ENCODE data around the gene MYO19. TPM values are rescaled to one million over a fixed set of nuclear protein-coding genes. Genes with fewer than 3 reads are reported as not detected.

Gene MYO19
- polyA plus RNA-seq, 1 experiment = 23.1 TPM

DNA sequence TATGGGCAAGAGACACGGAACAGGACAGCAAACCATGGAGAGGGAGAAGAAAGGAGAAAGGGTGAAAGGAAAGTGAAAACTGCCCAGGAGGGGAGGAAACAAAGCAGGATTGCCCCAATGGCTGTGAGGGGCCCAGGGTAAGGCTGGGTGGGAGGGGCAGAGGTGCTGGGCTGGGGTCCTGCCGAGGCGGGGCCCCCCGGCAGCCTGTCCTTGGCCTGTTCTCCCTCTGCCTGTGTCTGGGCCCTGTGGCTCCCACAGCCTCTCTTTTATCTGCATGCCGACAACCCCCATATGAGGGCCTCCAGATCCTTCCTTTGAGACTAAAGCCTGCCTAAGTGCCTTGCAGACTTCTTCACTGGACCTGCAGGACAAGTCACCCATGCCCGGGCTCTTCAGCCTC is 32.7 kb downstream of the MYO19 start:
- no peaks in the 10 kb centered on the region for H3K9me3 ChIP-seq (ENCODE audit: control insufficient read depth, insufficient read depth, low read length)
- no peak overlapping the region for H3K27ac ChIP-seq (ENCODE audit: low read depth, low read length)
- no peak overlapping the region for H3K4me3 ChIP-seq (ENCODE audit: low read depth, low read length)
- TF ChIP-seq, protein P1, sequence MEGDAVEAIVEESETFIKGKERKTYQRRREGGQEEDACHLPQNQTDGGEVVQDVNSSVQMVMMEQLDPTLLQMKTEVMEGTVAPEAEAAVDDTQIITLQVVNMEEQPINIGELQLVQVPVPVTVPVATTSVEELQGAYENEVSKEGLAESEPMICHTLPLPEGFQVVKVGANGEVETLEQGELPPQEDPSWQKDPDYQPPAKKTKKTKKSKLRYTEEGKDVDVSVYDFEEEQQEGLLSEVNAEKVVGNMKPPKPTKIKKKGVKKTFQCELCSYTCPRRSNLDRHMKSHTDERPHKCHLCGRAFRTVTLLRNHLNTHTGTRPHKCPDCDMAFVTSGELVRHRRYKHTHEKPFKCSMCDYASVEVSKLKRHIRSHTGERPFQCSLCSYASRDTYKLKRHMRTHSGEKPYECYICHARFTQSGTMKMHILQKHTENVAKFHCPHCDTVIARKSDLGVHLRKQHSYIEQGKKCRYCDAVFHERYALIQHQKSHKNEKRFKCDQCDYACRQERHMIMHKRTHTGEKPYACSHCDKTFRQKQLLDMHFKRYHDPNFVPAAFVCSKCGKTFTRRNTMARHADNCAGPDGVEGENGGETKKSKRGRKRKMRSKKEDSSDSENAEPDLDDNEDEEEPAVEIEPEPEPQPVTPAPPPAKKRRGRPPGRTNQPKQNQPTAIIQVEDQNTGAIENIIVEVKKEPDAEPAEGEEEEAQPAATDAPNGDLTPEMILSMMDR (IDR thresholded peaks at IDR 0.05; ENCODE audit: low read depth, low read length) = no peak
- no peaks in the 10 kb centered on the region for H3K27me3 ChIP-seq (ENCODE audit: control insufficient read depth, insufficient read depth, low read length)
- no peak for DNase-seq (ENCODE audit: low read depth, low spot score)
- ChIA-PET CTCF (no interaction called here), POLR2A (no interaction called here)

DNA sequence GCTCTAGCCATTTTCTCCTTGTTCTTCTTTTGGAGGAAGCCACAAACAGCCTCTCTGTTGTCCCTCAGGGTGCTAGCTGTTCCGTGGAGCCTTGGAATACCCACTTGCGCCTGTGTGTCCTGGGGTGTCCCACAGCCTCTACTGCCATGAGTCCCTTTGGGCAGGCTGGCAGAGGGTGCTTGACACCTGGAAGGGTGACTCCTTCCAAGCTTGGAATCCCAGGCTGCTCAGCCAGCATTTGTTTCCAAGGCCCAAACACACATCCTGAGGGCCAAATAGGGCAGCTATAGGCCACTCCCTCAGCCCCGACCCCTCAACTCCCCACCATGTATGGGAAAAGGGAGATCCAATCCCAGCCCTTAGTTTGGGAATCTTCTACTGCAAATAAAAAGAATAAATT is 33.3 kb downstream of the MYO19 start:
- ChIA-PET CTCF (no interaction called here), POLR2A (no interaction called here)
- no peaks in the 10 kb centered on the region for H3K27me3 ChIP-seq (ENCODE audit: control insufficient read depth, insufficient read depth, low read length)
- no peak overlapping the region for H3K4me3 ChIP-seq (ENCODE audit: low read depth, low read length)
- TF ChIP-seq, protein P1 (IDR thresholded peaks at IDR 0.05; ENCODE audit: low read depth, low read length) = no peak
- DNase-seq (ENCODE audit: low read depth, low spot score) = no peak
- no peaks in the 10 kb centered on the region for H3K9me3 ChIP-seq (ENCODE audit: control insufficient read depth, insufficient read depth, low read length)
- H3K27ac ChIP-seq (ENCODE audit: low read depth, low read length) = no peak overlapping the region

DNA sequence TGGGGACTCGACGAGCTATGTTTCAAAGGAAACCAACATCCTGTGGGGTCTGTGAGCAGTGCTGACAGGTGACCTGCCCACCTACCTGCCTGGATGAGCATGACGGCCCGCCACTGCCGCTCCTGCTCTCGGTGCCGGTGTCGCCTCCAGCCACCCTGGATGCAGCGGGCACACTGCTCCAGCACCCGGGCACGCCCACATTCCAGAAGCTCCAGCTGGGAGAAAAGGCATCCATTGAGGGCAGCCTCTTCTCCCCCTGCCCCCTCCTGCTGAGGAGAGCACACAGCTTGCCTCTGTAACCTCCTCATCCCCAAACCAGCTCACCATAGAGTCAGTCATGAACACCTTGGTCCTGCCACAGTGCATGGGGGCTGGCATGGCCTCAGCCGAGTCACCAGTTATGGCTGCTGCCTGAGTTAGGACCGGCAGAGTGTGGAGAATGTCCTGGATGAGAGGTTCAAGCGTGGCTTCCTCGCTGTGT is 33.9 kb downstream of the MYO19 start:
- Histone ChIP-seq H3K4me3 (ENCODE audit: low read depth, low read length) (no peak overlapping the region), H3K9me3 (ENCODE audit: control insufficient read depth, insufficient read depth, low read length) (no peaks in the 10 kb centered on the region), H3K27ac (ENCODE audit: low read depth, low read length) (no peak overlapping the region), H3K27me3 (ENCODE audit: control insufficient read depth, insufficient read depth, low read length) (no peaks in the 10 kb centered on the region)
- DNase-seq (ENCODE audit: low read depth, low spot score) = no peak
- ChIA-PET POLR2A (no interaction called here), CTCF (no interaction called here)
- TF ChIP-seq, protein P1 (IDR thresholded peaks at IDR 0.05; ENCODE audit: low read depth, low read length) = no peak

DNA sequence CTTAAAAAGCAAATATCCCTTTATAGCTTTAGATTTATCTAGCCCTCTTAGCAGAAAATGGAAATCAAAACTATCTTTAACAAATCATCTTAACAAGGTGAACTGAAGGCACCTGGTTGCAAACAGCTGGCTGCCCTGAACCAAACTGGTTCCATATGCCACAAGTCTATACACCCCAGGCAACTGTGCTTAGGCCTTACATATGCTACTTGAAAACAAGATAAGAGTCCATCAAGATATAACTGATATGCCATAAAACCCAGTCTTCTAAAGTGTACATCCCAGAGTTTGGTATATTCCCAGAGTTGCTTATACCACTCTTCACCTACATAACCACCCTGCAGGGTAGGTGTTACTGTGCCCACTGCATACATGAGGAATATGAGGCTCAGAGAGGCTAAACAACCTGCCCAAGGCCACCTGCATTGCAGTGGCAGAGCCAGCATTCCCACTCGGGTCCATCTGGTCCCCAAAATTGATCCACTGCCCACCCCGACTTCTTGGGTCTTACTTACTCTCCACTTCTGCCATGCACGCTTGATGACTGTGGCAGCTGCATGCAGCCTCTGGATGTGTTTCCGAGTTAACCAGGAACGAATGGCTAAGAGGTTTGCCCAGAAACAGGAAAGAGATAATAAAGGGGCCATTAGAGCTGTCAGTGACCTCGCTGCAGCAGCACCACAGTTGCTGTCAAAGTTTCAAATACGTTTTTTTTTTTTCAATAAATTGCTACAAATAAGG is 35.9 kb downstream of the MYO19 start:
- TF ChIP-seq, protein P1 (IDR thresholded peaks at IDR 0.05; ENCODE audit: low read depth, low read length) = no peak
- no peak for DNase-seq (ENCODE audit: low read depth, low spot score)
- H3K4me3 ChIP-seq (ENCODE audit: low read depth, low read length) = no peak overlapping the region
- ChIA-PET POLR2A (no interaction called here), CTCF (interaction anchor here (1.0 kb wide), 1 partner anchor 15 kb away, joined by 4 read pairs; no protein-coding TSS in a partner anchor)
- no peaks in the 10 kb centered on the region for H3K9me3 ChIP-seq (ENCODE audit: control insufficient read depth, insufficient read depth, low read length)
- no peaks in the 10 kb centered on the region for H3K27me3 ChIP-seq (ENCODE audit: control insufficient read depth, insufficient read depth, low read length)
- no peak overlapping the region for H3K27ac ChIP-seq (ENCODE audit: low read depth, low read length)

DNA sequence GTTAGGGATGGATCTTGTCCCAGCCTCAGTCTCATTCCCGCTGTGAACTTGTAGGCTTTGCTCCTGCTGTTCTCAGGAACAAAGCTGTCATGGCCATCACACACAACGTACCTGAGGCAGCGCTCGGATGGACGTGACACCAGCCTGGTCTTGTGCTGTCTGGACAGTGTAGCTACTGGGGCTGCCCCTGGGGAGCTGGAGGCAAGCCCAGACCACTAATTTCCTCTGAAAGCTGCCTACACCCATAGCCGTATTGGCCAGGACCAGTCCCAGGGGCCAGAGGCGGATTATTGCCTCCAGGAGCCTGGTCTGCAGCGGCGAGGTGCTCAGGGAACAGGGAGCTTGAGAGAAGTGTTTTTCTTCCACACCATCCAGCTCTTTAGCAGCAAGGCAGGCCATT is 36.5 kb downstream of the MYO19 start:
- no peaks in the 10 kb centered on the region for H3K9me3 ChIP-seq (ENCODE audit: control insufficient read depth, insufficient read depth, low read length)
- no peak overlapping the region for H3K4me3 ChIP-seq (ENCODE audit: low read depth, low read length)
- no peaks in the 10 kb centered on the region for H3K27me3 ChIP-seq (ENCODE audit: control insufficient read depth, insufficient read depth, low read length)
- TF ChIP-seq, protein P1 (IDR thresholded peaks at IDR 0.05; ENCODE audit: low read depth, low read length) = no peak
- no peak for DNase-seq (ENCODE audit: low read depth, low spot score)
- CTCF ChIA-PET = no interaction called here
- POLR2A ChIA-PET = no interaction called here
- H3K27ac ChIP-seq (ENCODE audit: low read depth, low read length) = no peak overlapping the region

Data from AG04450 (cell line).